H1 (cell line): Measurements from ENCODE around the gene SLC5A10. TPM values are rescaled to one million over a fixed set of nuclear protein-coding genes. Genes with fewer than 3 reads are reported as not detected.

ENCODE experiments used
- ATF2 ChIP-seq: IDR thresholded peaks from 2 replicates; pipeline ENCODE4 v1.6.1; 2012; ENCODE audit warnings: low read length, inconsistent platforms
- CBX8 ChIP-seq: fragments of 300-800, 300-1000 bp; sonication (generic); IDR thresholded peaks from 2 replicates; pipeline ENCODE4 v1.7.1; 2016; ENCODE audit warnings: low read depth, low read length, borderline replicate concordance
- POLR2AphosphoS5 ChIP-seq: IDR thresholded peaks from 2 replicates; pipeline ENCODE4 v1.6.1; 2011; ENCODE audit warnings: low read depth, low read length
- RAD21 ChIP-seq, 2 experiments: IDR thresholded peaks in 1 of 2; conservative IDR thresholded peaks in 1 of 2; 2 replicates each; pipeline ENCODE4 v1.6.1; 2011; ENCODE audit warnings: low read depth in 2 of 2, low read length in 2 of 2, improper control_type of control experiment in 1 of 2, inconsistent platforms in 1 of 2, mild to moderate bottlenecking in 1 of 2, moderate library complexity in 1 of 2
- RXRA ChIP-seq: IDR thresholded peaks from 2 replicates; pipeline ENCODE4 v1.6.1; 2011; ENCODE audit warnings: low read depth, mild to moderate bottlenecking, low read length, moderate library complexity; ENCODE audit not compliant: insufficient read depth
- SIRT6 ChIP-seq: IDR thresholded peaks from one replicate; pipeline ENCODE4 v1.7.1; 2012; ENCODE audit warnings: low read length, inconsistent platforms
- TAF7 ChIP-seq: optimal IDR thresholded peaks from 2 replicates; pipeline ENCODE3; 2011; ENCODE audit warnings: low read depth, mild to moderate bottlenecking, inconsistent platforms, low read length, moderate library complexity, borderline replicate concordance
- TBP ChIP-seq: IDR thresholded peaks from 2 replicates; pipeline ENCODE4 v1.6.1; 2011; ENCODE audit warnings: low read depth, low read length, improper control_type of control experiment
- YY1 ChIP-seq: IDR thresholded peaks from 2 replicates; pipeline ENCODE4 v1.6.1; 2011; ENCODE audit warnings: low read depth, mild to moderate bottlenecking, low read length
- polyA plus RNA-seq, 7 experiments: library from polyadenylated mRNA; depleted of rRNA in 3 of 7; stranded (reverse) in 5 of 7; unstranded in 2 of 7; fragments of >200 nt in 5 of 7; fragments of 200-250 nt in 2 of 7; gene quantifications; 1 replicate in 5 of 7; 2 replicates in 1 of 7; 4 replicates in 1 of 7; pipeline versions ENCODE4 v1.2.1 to v1.2.3, GENCODE V29; 2011 to 2013; ENCODE audit warnings: missing spikeins in 2 of 7, mixed read lengths in 2 of 7
- total RNA-seq: library from RNA; stranded (reverse); fragmentation: NEBNext Ultra II Directional; extraction: Animal tissue kit (Norgen Biotek cat#: 25700); gene quantifications from 2 replicates; pipeline ENCODE4 v1.2.1, GENCODE V29; 2021

The SLC5A10 gene
- total and polyA plus RNA-seq, 2 of the 8 experiments (the other 6 are each of a cell fraction or from before 2014, with no cell fraction given) = 0.05 to 0.11 TPM

GRCh38 chr17:18951941-18952842 is at the start of gene SLC5A10 (continued):
- TF ChIP-seq ATF2 = no peak
- TF ChIP-seq TBP = no peak
- TF ChIP-seq TAF7 = no peak
- TF ChIP-seq RXRA = no peak
- no peak for TF ChIP-seq CBX8
- no peak for TF ChIP-seq POLR2AphosphoS5
- TF ChIP-seq SIRT6 = no peak
- no peak for TF ChIP-seq YY1
- TF ChIP-seq RAD21 (IDR thresholded peaks at IDR 0.05 in 1 of 2, conservative IDR thresholded peaks at IDR 0.05 in 1 of 2; ENCODE audit: low read depth in 2 of 2, low read length in 2 of 2) = peak; percentile 47 to 68
